GM23338 (cell line): ENCODE results near the gene KREMEN2. TPM values are rescaled to one million over a fixed set of nuclear protein-coding genes. Genes with fewer than 3 reads are reported as not detected.

ENCODE experiments used
- ATAC-seq: fragments of 200-7000 bp; cut with Tn5 transposase; 3 replicates; pipeline ENCODE4 v1.9.1; 2020
- DNase-seq: peaks from one replicate; pipeline ENCODE4 v3.0.0-alpha.2; 2015; ENCODE audit warnings: low spot score
- H2AFZ ChIP-seq: fragments of 200-600 bp; sonication (generic); 2 replicates; pipeline ENCODE4 v1.8.0; 2016; ENCODE audit warnings: antibody characterized with exemption, mild to moderate bottlenecking, moderate library complexity
- H3F3A ChIP-seq: fragments of 200-600 bp; sonication (generic); replicated peaks from 2 replicates; pipeline ENCODE4 v1.8.0; 2017; ENCODE audit warnings: antibody characterized with exemption, mixed run types, low read depth
- H3K27ac ChIP-seq: fragments of 200-600 bp; sonication (generic); 2 replicates; pipeline ENCODE4 v1.6.1; 2016; ENCODE audit warnings: low read depth
- H3K27me3 ChIP-seq: fragments of 200-600 bp; sonication (generic); 2 replicates; pipeline ENCODE4 v1.8.0; 2016; ENCODE audit warnings: mild to moderate bottlenecking, mixed run types, moderate library complexity; ENCODE audit not compliant: insufficient read depth
- H3K36me3 ChIP-seq: fragments of 200-600 bp; sonication (generic); 2 replicates; pipeline ENCODE4 v1.8.0; 2016; ENCODE audit warnings: mild to moderate bottlenecking; ENCODE audit not compliant: insufficient read depth
- H3K4me1 ChIP-seq: fragments of 200-600 bp; sonication (generic); 2 replicates; pipeline ENCODE4 v1.8.0; 2016; ENCODE audit warnings: mild to moderate bottlenecking, moderate library complexity; ENCODE audit not compliant: insufficient read depth
- H3K4me2 ChIP-seq: fragments of 200-600 bp; sonication (generic); 2 replicates; pipeline ENCODE4 v1.7.1; 2017; ENCODE audit warnings: mixed run types
- H3K4me3 ChIP-seq: fragments of 200-600 bp; sonication (generic); 2 replicates; pipeline ENCODE4 v1.6.1; 2016; ENCODE audit warnings: mixed run types
- H3K79me2 ChIP-seq: fragments of 200-600 bp; sonication (generic); replicated peaks from 2 replicates; pipeline ENCODE4 v1.8.0; 2017; ENCODE audit warnings: mild to moderate bottlenecking; ENCODE audit not compliant: insufficient read depth
- H3K9me2 ChIP-seq: fragments of 200-600 bp; sonication (generic); 2 replicates; pipeline ENCODE4 v1.8.0; 2017; ENCODE audit not compliant: insufficient read depth
- H4K20me1 ChIP-seq: fragments of 200-600 bp; sonication (generic); replicated peaks from 2 replicates; pipeline ENCODE4 v1.8.0; 2017; ENCODE audit warnings: mild to moderate bottlenecking; ENCODE audit not compliant: insufficient read depth
- H3K27ac Mint-ChIP-seq: 2 replicates; pipeline ENCODE4 v1.8.0; 2020; ENCODE audit warnings: inconsistent platforms, mild to moderate bottlenecking, moderate library complexity, mixed read lengths
- H3K27me3 Mint-ChIP-seq: 3 replicates; pipeline ENCODE4 v1.8.0; 2022; ENCODE audit warnings: low read depth, mild to moderate bottlenecking, moderate library complexity, mixed read lengths, inconsistent platforms; ENCODE audit not compliant: insufficient read depth, poor library complexity
- H3K36me3 Mint-ChIP-seq: 3 replicates; pipeline ENCODE4 v1.8.0; 2021; ENCODE audit warnings: low read depth, mild to moderate bottlenecking, inconsistent platforms, moderate library complexity, mixed read lengths
- H3K4me1 Mint-ChIP-seq: 3 replicates; pipeline ENCODE4 v1.8.0; 2020; ENCODE audit warnings: mild to moderate bottlenecking, inconsistent platforms, mixed read lengths
- H3K4me3 Mint-ChIP-seq: 3 replicates; pipeline ENCODE4 v1.8.0; 2021; ENCODE audit warnings: moderate library complexity, mild to moderate bottlenecking, inconsistent platforms, mixed read lengths
- H3K9me3 Mint-ChIP-seq: 3 replicates; pipeline ENCODE4 v1.8.0; 2020; ENCODE audit warnings: moderate library complexity, mild to moderate bottlenecking, inconsistent platforms, mixed read lengths
- CREB1 ChIP-seq: fragments of 250-450 bp; sonication (Bioruptor Pico); IDR thresholded peaks from 2 replicates; pipeline ENCODE4 v1.5.0; 2020; ENCODE audit warnings: low read depth, mild to moderate bottlenecking, moderate library complexity
- CTCF ChIP-seq, 2 experiments: fragments of 200-600 bp in 1 of 2; sonication (generic) in 1 of 2; conservative IDR thresholded peaks; 2 replicates each; pipeline versions ENCODE4 v1.5.1 to v1.6.1; 2016 to 2017; ENCODE audit warnings: antibody characterized with exemption in 2 of 2, low read depth in 2 of 2, mild to moderate bottlenecking in 2 of 2, moderate library complexity in 1 of 2
- ETS1 ChIP-seq: IDR thresholded peaks from 2 replicates; pipeline ENCODE4 v1.6.1; 2016; ENCODE audit warnings: antibody characterized with exemption
- EZH2 ChIP-seq: fragments of 200-600 bp; sonication (generic); IDR thresholded peaks from one replicate; pipeline ENCODE4 v1.8.0; 2017; ENCODE audit warnings: antibody characterized with exemption, mild to moderate bottlenecking, low read depth; ENCODE audit not compliant: unreplicated experiment
- EZH2phosphoT487 ChIP-seq: fragments of 200-600 bp; sonication (generic); IDR thresholded peaks from one replicate; pipeline ENCODE4 v1.8.1; 2018; ENCODE audit warnings: antibody characterized with exemption; ENCODE audit not compliant: unreplicated experiment
- JUNB ChIP-seq: IDR thresholded peaks from one replicate; pipeline ENCODE4 v1.6.1; 2016; ENCODE audit warnings: antibody characterized with exemption; ENCODE audit not compliant: unreplicated experiment
- NANOG ChIP-seq: IDR thresholded peaks from 2 replicates; pipeline ENCODE4 v1.6.1; 2016; ENCODE audit warnings: antibody characterized with exemption, borderline replicate concordance
- POLR2AphosphoS5 ChIP-seq: IDR thresholded peaks from 2 replicates; pipeline ENCODE4 v1.6.1; 2016; ENCODE audit warnings: antibody characterized with exemption, low read depth
- REST ChIP-seq: IDR thresholded peaks from one replicate; pipeline ENCODE4 v1.6.1; 2018; ENCODE audit warnings: antibody characterized with exemption; ENCODE audit not compliant: unreplicated experiment
- STAT1 ChIP-seq: IDR thresholded peaks from one replicate; pipeline ENCODE4 v1.6.1; 2016; ENCODE audit warnings: antibody characterized with exemption; ENCODE audit not compliant: unreplicated experiment
- ZNF331 ChIP-seq: fragments of 250-450 bp; sonication (Bioruptor Pico); IDR thresholded peaks from 2 replicates; pipeline ENCODE4 v1.5.0; 2020; ENCODE audit warnings: low read depth, mild to moderate bottlenecking, moderate library complexity
- polyA plus RNA-seq: library from polyadenylated mRNA; unstranded; fragments of >200 nt; fragmentation: Nextera tagmentation; extraction: Ambion mirVana; gene quantifications from 2 replicates; pipeline ENCODE4 v1.2.1, GENCODE V29; 2016
- total RNA-seq: library from RNA; depleted of rRNA; stranded (reverse); fragments of >200 nt; shearing (Covaris generic); gene quantifications from 2 replicates; pipeline ENCODE4 v1.2.3, GENCODE V29; 2014

Gene KREMEN2
- total and polyA plus RNA-seq, 2 experiments from 2014 or later: 4.9 to 16.1 TPM

- no peak for TF ChIP-seq REST
These were observed 21.8 kb downstream of the KREMEN2 start (continued) for GRCh38 chr16:2985893-2986355.

GRCh38 chr16:2986623-2987188 is 22.6 kb downstream of the KREMEN2 start:
- H3K4me1 Mint-ChIP-seq: peaks cover 39% of the 10 kb centered on the region
- Histone ChIP-seq H3K4me3 (no peak overlapping the region), H3K9me2 (no peaks in the 10 kb centered on the region), H3K36me3 (no peaks in the 10 kb centered on the region), H3F3A (peaks cover 8% of the 10 kb centered on the region; the same call in 1 of the 2 replicates), H3K4me1 (peaks cover 34% of the 10 kb centered on the region), H3K27ac (no peak overlapping the region), H2AFZ (no peak overlapping the region), H4K20me1 (no peaks in the 10 kb centered on the region), H3K4me2 (no peak overlapping the region), H3K79me2 (no peaks in the 10 kb centered on the region), H3K27me3 (no peaks in the 10 kb centered on the region)
- no peak overlapping the region for H3K4me3 Mint-ChIP-seq
- no peak for TF ChIP-seq EZH2phosphoT487
- TF ChIP-seq ETS1: no peak
- no peak for TF ChIP-seq CTCF (conservative IDR thresholded peaks at IDR 0.05; ENCODE audit: low read depth in 2 of 2)
- no peak for TF ChIP-seq JUNB
- no peaks in the 10 kb centered on the region; the same call in 2 of the 3 replicates for H3K9me3 Mint-ChIP-seq
- ATAC-seq (no peak), DNase-seq (no peak)
- H3K27me3 Mint-ChIP-seq: peaks cover 9% of the 10 kb centered on the region
- H3K27ac Mint-ChIP-seq: no peak overlapping the region
- H3K36me3 Mint-ChIP-seq: no peaks in the 10 kb centered on the region; the same call in 2 of the 3 replicates

GRCh38 chr16:2987286-2987685 is 23.2 kb downstream of the KREMEN2 start:
- Histone ChIP-seq H3K27ac (no peak overlapping the region), H3K27me3 (no peaks in the 10 kb centered on the region)
- no peak for ATAC-seq
- TF ChIP-seq EZH2 (no peak), ZNF331 (CRISPR knock-in tag) (no peak), POLR2AphosphoS5 (no peak), NANOG (no peak), STAT1 (no peak), CREB1 (CRISPR knock-in tag) (no peak), JUNB (no peak), EZH2phosphoT487 (no peak), ETS1 (no peak)

More at GRCh38 chr16:2987286-2987685, 23.2 kb downstream of the KREMEN2 start:
- Mint-ChIP-seq H3K27me3 (peaks cover 9% of the 10 kb centered on the region), H3K9me3 (no peaks in the 10 kb centered on the region; the same call in 2 of the 3 replicates), H3K36me3 (no peaks in the 10 kb centered on the region), H3K27ac (no peak overlapping the region), H3K4me3 (no peak overlapping the region), H3K4me1 (peaks cover 36% of the 10 kb centered on the region)
- H3K4me2 ChIP-seq: no peak overlapping the region
- no peak overlapping the region for H3K4me3 ChIP-seq
- H3K9me2 ChIP-seq: no peaks in the 10 kb centered on the region
- peaks cover 5% of the 10 kb centered on the region; the same call in 1 of the 2 replicates for H3F3A ChIP-seq
- no peak for DNase-seq
- no peaks in the 10 kb centered on the region for H4K20me1 ChIP-seq
- H2AFZ ChIP-seq: no peak overlapping the region
- no peaks in the 10 kb centered on the region for H3K36me3 ChIP-seq
- H3K79me2 ChIP-seq: no peaks in the 10 kb centered on the region
- H3K4me1 ChIP-seq: peaks cover 28% of the 10 kb centered on the region
